HG02938 (cell line): Measurements from ENCODE around the gene PACSIN1.

ENCODE experiments used
- ATAC-seq: cut with Tn5 transposase; IDR thresholded peaks from one replicate; pipeline ENCODE4 v1.9.1; 2021; ENCODE audit warnings: mild to moderate bottlenecking, moderate library complexity; ENCODE audit not compliant: unreplicated experiment

The PACSIN1 gene

DNA sequence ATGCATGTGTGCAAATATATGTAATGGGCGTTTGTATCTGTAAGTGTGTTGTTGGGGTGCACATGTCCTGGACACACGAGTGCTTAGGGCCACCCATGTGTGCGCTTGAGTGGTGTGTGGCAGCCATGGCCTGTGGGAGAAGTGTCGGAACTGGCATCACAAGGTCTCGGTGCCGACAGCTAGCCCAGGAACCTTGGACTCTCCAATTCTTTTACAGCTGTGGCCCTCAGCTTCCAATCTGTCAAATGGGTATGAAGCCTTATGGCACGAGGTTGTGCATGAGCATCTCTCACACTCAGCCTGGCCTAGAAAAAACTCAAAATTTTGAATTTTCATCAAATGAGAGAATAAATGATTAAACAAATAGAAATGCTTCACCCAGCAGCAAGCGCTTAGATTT, 48.2 kb downstream of the PACSIN1 start:
- no peak for ATAC-seq

DNA sequence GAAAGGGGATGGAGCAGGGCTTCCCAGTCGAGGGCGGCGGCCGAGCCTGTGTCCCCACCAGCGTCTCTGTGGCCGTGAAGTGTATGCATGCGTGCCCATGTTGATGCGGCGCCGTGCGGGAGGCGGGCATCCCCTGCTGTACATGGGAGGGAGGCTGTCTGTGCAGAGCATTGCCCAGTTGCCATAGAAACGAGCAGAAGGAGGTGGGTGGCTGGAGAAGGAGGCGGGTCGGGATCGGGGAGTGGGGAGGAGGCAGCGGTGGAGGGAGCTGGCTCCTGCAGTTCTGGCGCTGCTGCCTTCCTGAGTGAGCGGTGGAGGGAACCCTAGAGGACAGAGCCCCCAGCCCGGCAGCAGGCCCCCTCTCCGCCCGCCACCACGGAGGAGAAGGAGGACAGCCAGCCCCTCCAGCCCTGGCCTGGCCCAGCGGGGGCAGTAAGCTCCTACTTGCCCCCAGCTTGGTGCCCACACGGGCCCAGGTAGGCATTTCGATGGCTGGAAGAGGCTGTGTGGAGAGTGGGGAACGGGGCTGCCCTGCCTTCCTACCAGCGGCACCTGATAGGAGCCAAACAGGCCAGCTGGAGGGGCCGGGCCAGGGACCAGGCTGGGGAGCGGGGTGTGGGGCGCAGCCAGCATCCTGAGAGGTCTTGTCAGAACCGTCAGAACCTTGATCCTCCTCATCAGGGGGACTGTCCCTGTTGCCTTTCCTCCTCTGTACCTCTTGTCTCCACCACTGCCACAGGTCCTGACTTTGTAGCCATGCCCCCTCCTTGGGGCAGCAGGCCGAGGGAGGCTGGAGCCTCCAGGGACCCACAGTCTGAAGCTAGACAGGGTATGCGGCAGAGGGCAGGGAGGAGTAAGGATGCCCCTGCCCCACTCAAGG, 49.0 kb downstream of the PACSIN1 start:
- ATAC-seq: no peak

DNA sequence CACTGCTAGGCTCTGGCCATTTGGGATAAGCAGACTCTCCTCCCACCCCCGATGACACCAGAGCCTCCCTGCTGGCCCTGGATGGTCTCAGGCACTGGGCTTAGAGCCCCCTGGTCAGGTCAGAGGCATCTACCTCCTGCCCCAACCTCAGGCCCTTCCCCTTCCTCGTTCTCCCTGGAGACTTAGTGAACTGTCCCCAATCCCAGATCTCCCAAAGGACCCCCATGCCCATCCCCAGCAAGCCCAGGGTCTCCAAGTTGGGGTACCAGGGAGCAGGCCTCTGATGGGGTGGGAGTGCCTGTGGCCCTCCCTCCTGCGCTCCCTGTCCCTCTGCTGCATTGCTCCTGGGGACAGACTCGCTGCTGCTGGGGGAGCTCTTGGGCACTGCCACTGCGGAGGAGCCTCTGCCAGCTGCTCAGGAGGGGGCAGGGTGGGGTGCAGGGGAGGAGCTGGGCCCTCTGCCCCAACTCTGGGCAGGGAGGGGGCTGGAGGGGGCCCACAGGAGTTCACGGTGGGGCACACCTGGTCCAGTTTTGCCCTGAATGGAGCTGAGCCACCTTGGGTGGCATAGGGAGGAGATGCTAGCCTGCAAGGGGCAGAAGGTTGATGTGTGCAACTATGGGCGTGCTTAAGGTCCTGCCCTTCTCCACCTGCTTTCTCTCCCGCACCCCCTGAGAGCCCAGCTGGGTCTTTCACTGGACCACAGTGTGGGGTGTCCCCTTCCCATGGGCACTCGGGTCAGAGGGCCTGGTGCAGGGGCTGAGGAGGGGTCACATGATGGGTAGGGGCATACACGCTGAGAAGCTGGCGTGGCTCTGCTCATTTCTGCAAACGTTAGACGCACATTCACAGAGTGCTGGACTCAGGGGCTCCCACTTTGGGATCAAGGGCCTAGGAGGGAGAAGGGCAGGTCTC, 49.9 kb downstream of the PACSIN1 start:
- ATAC-seq: no peak

DNA sequence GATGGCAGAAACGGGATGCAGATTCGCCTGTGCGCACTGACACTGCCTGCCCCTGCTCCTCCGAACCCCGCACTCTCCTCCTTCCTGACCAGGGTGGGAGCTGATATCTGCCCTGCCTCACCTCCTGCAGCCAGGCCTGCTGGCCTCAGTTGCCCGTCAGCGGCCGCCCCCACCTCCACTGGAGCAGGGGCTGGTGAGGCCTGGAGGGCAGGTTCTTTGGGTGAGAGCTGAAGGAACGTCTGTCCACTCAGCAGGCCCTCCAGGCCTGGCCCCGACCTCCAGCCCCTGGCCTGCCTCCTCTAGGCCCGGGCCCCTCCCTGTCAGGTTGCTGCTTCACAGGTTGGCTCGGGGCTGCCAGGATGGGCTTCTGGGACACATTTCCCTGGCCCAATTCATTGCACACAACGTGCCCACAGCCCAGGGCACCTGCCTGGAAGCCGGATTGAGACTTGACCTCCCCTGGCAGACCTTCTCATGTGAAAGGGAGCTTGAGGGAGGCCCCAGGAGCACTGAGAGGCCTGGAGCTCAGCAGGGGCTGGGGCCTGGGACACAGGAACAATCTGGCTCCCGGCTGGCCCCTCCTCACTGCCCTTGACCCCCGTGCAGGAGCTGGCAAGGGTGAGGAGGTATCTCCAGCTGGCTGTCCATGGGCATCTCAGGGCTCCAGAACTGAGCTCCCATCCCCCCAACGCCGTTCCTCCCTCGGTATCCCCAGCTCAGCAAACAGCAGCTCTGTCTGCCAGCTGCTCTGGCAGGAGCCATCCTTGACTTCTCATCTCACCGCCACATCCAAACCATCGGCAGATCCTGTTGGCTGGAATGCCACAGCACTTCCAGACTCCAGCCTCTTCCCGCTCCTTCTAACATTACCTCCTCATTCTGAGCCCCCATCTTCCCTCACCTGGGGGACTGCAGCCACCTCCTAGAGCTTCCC, 50.8 kb downstream of the PACSIN1 start:
- ATAC-seq: no peak

DNA sequence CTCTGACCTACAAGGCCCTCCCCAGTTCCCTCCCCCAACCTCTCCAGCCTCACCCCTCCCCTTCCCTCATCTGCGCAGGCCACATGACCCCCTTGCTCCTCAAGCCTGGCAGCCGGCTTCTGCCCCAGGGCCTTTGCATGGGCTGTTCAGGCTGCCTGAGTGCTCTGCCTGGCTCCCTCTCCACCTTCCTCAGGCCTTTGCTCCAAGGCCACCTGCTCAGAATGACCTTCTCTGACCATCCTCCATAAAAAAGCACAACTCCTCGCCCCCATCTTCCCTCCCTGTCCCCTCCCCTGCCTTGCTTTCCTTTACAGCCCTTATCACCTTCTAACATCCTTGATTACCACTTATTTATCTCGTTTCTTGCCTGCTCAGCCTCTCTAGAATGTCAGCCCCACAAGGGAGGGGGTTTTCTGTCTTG, 51.6 kb downstream of the PACSIN1 start:
- ATAC-seq: no peak

DNA sequence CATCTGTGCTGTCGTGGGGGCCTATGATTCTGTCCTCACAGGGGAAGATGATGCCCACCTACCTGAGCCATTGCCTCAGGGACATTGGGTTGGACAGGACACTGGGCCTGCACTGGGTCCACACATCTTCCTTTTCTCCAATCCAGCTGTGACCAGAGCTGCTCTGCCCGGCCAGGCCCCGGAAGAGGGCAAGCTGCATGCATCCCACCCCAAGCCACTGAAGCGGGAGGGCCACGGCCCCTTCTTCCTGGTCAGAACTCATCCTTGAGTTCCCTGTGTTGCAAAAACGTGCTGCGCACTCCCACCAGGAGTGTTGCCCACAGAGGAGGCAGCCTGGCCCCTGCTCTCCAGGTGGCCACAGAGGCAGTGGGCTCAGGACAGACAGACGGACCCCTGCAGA, 52.1 kb downstream of the PACSIN1 start:
- ATAC-seq: no peak

DNA sequence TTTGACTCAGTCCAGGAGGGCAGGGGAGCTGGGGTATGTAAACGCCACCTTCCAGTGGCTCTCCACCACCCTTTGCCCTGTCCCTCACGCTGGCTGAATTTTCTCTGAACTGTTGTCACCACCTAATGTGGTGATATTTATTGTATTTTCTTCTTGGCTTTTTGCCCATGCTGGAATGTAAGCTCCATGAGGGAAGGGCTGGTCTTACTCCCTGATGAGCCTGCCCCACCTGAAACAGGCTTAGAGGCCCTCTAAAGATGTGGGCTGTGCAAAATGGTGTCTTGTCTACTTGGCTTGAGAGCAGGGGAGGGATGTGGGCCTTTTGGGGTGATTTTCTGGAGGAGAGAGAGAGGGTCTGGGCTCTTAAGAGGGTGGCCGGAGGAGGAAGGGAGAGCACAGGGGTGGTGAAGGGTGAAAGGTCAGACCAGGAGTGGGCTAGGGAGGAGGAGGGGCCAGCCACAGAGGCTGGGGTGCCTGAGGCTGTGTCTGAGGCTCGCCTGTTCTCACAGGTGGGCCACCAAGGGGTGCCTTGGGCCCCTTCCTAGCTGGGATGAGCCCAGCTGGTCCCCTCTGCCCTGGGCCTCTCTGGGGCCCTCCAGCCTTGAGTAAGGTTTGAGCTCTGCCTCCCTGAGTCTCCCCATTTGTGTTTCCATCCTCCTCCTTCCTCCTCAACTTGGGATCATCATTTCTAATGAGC, 52.9 kb downstream of the PACSIN1 start:
- no peak for ATAC-seq

DNA sequence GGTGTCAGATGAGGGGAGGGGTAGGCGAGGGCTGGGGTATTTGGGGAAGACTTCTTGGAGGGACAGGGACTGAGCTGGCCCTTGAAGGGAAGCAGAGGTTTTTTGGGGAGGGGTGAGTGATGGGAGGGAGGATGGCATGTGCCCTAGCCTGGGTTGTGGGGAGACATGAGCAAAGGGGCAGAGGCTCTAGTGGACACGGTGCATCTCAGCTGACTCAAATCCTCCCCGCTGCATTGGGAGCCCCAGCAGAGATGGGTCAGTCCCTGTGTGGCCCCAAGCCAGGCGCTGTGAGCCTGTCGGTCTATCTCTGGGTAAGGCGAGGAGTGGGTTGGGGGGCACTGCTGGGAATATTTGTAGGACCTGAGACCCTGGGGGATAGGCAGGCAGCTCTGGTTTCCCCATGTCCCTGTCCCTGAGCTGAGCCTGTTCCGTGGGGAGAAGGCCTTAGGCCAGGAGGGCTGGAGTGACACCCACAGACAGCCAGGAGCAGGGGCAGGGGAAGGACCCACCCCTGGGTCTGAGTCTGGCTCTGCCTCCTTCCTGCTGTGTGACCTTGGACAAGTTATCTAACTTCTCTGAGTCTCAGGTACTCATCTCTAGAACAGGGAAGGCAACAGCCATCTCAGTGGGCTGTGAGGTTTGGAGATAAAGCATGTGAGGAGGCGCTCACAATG, 54.2 kb downstream of the PACSIN1 start:
- ATAC-seq: no peak

DNA sequence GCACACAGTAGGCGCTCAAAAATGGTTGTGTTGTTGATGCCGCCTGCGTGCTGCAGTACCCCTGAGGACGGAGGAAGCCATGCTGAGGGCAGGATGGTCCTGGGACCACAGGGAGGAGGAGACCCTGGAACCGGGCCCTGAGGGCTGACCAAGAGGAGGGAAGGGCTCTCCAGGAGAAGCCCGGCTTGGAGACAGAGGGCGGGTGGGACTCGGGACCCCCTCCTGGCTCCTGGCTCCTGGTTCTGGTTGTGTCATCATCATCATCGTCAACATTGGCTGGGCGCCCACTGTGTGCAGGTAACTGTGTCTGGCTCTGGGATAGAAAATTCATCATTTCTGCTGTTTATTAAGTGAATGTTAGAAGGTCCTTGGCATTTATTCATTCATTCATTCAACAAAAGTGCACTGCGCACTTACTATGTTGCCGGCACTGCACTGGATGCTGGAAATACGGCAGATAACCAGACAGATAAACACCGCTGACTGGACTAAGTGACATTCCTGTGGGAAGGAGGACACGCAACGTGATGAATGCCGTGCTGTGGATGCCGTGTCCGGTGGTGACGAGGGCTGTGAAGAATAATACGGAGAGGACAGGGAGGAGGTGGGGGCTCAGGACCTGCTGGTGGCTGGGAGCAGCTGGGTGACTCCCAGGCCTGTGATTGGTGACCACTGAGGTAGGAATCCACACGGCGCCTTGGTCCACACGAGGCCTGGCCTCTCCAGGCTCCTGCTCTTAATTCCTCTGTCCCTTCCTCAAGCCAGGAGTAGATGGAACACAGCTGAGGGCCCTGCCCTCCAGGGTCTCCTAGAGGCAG, 55.0 kb downstream of the PACSIN1 start:
- no peak for ATAC-seq

DNA sequence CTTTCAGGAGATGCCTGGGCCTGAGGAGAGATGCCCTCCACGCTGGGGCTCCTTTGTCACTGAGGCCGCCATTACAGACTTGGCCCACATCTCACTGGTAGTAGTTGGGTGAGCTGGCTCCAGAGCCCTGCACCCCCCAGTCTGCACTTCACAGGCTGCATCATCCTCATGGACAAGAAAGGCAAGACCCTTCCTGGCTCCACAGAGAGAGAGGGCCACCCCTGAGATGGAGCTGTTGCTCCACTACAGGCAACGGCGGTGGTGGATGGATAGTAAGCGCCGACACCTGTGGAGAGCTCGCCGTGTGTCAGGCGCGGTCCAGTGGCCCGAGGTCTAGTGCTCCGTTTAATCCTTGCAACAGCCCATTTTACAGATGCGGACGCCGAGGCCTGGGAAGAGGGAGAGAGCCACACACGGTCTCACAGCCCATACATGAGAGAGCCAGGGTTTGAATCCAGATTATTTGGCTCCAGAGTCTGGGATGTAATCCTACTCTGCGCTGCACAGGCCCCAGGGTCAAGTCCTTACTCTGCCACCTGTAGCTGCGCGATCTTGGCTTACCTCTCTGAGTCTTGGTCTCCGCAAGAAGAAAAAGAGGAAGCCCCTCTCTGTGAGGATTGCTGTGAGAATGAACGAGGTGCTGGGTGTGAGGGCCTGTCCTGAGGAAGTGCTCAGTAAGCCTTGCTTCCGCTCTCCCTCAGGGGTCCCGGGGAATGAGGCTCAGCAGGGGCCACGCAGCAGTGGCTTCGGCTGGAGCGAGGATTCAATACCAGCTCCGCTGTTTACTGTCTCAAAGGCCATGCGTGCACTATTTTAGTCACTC, 55.8 kb downstream of the PACSIN1 start:
- no peak for ATAC-seq

DNA sequence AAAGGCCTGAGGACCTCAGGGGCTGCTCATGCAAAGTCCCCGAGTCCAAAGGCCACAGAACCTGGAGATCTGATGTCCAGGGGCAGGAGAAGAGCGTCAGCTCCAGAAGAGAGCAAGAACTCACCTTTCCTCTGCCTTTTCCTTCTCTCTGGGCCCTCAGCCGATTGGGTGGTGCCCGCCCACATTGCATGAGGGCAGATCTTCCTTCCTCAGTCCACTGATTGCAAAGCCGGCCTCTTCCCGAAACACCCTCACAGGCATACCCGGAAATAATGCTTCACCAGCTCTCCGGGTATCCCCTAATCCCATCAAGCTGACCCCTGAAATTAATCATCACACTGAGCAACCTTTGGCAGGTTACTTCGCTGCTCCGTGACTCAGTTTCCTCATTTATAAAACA, 56.9 kb downstream of the PACSIN1 start:
- no peak for ATAC-seq

DNA sequence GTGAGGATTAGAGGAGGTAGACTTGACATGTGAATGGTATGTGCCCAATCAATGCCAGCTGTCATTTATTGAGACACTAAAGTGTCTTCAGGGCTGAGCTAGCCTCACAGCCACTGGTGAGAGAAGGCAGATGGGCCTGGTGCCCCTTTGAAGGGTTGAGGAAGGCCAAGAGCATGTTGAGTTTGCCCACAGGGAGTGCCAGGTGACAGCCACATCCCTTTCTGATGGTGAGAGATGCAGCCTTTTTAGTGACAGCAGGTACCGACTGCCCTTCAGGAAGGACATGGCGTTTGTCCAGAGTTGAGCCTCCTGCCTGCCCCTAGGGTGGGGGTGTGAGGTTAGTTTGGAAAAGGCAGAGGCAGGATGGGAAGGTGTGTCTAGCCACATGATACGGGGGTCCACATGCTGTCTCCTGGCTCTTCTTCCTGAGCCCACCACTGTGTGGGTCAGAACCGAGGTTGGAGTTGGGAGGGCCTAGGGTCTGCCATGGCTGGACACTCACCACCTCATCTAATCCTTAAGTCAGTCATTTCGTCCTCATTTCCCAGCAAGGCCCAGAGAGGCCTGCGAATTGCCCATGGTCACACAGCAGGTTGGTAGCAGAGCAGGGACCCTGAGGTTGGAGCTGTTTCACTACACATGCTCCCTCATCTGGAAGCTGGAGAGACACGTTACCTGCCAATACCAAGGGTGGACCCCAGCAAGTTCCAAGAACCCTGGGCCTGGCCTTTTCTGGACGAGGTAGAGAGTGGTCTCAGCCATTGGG, 57.7 kb downstream of the PACSIN1 start:
- no peak for ATAC-seq

DNA sequence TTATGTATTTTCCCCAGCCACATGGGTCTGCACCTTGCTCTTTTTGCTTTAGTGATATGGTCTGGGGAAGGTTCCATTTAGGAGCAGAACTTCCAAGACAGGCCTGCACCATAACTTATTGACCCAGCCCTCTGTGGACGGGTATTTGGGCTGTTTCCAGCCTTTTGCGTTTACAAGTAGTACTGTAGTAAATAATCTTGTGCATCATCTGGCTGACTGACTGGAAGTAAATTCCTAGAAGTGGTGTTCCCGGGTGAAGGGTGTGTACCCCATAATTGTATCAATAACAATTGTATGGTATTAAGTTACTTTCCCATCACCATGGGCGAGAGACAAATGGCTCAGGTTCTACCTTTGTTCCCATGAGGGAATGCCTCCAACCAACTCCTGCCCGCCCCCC, 58.6 kb downstream of the PACSIN1 start:
- ATAC-seq: no peak

DNA sequence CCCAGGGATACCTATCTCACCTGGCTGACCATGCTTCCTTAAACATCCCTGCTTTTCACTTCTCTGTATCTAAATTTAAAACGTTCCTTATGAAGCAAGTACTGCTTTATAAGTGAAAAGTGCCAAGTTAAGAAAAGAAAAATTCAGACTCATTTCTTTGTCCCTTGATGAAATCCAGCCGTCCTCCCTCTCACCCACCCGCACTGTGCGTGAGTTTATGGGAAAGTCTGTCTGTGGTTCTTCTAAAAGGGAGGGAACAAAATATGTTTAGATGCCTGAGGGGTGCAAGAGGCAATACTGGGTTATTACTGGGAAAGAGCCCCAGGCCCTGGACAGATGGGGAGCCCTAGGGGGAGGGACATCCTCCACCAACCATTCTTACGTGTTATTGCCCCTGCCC, 59.1 kb downstream of the PACSIN1 start:
- no peak for ATAC-seq

DNA sequence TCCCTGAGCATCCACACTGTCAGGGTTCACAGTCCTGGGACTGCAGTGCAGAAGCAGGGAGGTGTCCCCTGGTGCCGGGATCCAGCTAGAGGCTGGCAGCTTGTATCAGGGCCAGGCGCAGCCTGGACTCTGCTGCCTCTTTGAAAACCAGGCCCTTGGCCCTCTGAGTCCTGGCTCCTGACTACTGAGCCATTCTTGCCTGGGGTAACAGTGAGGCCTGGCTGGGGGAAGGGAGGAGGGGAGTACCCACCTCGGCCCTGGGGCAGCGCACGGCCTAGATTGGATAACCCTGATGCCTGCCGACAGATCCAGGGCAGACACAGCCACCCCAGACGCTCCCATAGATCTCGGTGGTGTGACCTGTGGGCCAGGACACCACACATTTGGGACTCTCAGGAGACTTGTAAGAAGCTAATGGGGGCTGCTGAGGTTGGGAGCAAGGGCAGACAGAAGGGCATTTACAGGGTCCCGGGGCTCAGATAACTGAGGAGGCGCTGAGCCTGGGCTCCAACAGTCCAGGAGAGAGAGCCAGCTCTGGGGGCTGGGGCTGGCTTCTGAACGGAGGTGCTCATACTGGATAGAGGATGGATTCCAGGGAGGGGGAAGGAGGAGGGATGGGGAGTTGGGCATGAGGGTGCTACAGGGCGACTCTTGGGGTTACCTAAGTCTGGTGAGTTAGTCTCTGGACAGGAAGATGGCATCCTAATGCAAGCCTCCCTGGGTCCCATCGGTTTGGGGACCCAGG, 59.7 kb downstream of the PACSIN1 start:
- no peak for ATAC-seq

DNA sequence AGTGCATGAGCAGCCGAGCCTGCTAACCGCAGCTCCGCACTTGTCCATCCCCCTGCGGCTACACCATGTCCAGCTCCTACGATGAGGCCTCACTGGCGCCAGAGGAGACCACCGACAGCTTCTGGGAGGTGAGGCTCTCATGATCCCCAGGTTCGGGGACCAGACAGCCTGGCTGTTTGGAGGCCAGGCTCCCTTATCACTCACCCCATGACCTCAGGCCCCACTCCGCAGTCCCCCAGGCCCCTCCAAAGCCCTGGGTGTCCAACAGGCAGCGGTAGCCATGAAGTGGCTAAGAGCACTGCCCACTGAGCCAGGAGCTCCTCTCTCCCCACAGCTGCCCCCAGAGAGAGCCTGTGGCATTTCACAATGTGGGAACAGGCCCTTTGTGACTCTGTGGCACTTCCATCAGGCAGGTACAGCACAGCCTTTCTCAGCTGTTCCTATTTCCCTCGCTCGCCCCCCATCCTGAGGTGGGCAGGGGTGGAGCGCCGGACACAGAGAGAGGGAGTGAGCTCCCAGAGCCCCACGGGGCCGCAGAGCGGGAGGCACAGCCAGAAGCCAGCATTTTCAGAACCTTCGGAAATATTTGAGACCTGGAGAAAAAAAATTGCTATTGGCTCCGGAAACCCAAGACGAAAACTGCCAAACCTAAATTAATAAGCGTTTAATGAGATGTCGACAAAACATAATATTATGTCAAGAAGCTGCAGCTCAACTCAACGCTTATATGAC, 60.5 kb downstream of the PACSIN1 start:
- no peak for ATAC-seq
